ENCODE measurements around the gene LATS2. TPM values are rescaled to one million over a fixed set of nuclear protein-coding genes. Genes with fewer than 3 reads are reported as not detected.

The LATS2 gene
- total RNA-seq, 1 donor from 2014 or later: 48.7 TPM

DNA sequence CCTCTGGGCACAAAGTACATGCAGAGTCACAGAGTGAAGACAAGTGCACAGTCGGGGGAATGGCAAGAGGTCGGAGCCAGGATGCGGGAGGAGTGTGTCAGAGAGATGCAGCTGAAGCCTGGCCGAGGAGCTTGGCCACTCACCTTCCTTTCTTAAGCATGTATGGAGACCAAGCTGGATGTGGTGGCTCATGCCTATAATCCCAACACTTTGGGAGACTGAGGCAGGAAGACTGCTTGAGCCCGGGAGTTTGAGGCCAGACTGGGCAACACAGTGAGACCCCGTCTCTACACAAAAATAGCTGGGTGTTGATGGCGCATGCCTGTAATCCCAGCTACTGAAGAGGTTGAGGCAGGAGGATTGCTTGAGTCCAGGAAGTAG is 67.0 kb downstream of the LATS2 start:
- DNase-seq (ENCODE audit: low spot score): no peak

DNA sequence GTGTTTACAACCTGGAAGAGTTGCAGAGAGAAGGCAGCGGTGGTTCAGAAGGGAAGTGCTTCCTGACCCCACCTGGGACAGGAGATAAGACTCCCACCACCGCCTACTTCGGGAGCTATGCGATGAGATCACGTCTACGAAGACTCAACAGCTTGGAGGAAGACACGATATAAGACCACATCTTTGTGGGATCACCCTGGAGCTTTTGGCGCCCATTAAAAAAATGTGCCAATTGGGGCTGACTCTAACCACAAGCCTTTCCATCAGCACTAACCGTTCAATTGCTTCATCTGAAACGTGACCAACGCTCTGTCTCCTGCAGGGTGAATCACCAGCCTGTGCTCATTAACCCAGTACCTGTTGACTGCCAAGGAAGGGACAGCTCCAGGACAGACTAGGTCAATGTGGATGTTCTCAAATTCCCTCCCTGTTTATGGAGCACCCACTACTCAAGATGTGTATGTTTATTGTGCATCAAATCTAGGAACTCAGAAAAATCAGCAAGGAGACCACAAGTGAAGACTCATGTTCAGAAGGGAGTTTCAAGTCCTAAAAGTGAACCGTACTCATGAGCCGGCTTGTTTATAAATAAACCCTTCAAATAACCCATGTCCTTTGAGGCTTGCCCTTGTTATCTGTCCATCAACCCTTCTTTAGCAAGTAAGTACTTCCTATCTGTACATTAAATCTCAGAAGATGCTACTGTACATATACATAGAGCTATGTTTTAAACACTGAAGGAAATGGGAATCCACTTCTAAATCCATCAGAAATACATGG is 67.5 kb downstream of the LATS2 start:
- DNase-seq (ENCODE audit: low spot score): no peak

DNA sequence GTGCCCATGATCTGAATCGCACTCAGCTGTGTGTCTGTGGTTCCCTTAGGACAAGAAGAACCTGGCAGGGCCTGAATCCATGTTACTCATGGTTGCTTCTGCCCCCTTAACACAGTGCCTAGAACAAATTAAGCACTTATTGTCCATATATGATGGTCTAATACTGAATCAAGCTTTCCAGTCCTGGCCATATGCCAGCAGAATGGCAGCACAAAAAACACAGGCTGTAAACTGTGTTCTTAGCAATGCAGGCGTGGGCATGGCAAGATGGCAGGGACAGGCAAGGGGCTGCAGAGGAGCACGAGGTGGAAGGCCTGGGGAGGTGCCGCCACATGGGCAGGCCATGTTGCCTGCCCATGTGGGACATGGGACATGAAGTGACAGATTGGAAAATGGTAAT is 68.2 kb downstream of the LATS2 start:
- DNase-seq (ENCODE audit: low spot score): no peak

DNA sequence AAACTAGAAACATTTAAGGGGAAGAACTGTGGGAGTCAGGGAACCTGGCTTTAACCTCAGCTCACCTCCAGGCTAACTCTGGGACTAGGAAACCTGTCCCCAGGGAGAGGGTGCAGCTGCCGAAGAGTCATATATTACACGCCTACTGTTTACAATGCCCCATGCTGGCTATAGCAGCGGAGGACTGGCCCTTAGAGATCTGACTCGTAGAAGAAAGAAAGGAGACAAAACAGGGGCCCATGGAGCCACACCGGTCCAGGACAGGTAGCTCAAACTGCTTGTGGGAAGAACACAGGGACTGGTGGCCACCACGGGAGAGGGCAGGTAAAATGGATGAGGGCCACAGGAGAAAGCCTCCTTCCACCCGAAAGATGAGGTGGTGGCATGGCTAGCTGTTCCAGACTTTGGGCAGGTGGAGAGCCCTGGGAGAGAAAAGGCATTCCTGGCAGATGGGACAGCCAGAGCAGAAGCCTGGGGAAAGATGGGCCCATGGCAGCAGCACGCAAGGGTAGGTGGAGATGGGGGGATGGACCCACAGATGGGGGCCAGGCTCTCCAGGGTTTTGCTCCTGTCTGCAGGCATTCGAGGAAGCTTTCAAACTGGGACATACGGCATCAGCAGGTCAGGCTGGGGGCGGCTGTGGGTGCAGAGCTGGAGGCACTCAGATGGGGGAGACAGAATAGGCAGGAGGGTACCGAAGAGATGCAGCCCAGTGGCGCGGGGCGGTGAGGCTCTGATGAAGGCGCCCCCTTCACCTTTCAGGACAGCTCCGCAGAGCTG is 69.5 kb downstream of the LATS2 start:
- DNase-seq (ENCODE audit: low spot score): no peak

DNA sequence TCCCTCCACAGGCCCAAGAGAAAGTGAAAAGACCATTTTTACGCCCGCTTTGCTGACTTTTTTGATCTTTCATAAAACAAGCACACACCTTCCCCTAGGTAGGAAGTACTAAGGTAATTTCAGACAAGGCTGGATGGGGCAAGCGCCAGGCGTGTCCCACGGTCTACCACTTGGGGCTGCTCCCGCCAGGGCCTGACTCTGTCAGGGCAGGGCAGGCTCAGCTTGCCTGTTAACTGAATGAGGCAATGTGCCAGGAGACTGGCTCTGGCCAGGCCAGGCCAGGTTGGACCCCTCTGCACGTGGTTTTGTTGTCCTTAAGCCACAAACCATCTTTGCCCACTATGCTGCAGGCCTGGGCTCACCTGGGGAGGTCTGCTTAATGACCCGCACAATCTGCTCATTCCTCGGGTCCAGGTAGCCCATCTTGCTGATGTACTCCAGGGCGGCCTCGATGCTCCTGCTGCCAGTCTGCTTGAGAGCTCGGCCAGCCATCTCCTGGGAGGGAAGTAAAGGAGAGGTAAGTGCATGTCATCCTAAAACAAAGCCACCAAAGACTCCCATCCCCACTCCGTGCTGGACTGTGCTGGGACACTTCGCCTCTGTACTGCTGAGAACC is 70.4 kb downstream of the LATS2 start:
- no peak for DNase-seq (ENCODE audit: low spot score)

DNA sequence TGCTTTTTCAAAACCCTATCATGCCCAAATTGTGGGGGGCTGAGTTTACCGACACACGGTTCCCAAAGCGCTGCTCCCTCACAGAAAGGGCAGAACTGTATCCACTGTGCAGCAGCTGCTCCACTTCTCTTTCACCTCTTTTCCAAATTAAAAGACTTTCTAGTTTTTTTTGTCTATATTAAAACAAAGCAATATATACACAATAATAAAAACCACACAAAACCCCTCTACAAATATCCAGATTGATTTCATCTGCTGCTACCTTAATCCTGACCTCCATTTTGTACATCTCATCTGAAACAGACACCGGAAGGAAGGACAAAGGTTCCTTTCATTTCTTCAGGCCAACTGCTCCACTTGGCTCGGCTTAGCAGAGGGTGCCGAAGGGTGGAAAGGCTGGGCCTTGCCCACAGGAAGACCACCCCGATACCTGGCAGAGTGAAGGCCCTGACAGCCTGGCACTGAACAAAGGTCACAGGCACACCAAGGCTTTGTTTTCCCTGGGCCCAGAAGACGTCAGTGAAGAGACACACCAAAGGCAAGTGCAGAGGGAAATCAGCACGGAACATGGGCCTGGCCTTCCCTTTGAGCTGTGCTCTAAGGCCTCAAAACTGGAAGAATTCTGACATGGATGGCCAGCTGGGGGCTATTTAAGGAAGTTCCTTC is 71.6 kb downstream of the LATS2 start:
- DNase-seq (ENCODE audit: low spot score): no peak

DNA sequence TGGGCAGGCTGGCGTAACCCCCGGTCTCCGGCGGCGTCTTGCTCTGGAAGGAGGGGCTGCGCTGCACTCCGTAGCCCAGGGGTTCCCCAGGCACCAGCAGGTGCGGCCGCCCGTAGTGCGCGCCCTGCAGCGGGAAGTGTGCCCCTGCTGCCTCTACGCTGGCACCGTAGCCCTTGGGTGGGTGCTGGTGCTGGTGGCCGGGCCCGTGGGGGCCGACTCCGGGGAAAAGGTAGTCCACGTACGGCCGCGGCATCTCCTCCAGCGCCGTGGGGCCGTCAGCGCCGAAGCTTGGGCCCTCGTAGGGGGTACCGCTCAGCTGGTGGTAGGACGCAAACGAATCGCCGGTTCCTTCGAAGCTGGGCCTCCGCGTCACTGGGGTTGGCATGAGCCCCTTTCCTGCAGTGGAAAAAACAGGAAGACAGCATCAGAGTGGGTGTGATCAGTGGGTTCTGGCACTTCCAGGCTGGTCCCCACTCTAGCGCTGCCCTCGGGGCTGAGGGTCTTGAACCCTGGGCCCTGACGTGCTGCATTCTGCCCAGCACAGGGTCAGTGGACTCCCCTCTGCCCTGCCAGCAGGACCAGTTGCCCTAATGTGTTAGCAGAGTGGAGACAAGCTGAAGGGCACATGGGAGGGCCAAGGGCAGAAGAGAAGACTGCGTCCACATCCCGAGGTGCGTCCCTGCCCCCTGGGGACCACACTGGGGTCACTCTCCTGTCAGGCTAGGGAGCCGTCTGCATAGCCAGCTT is 72.3 kb downstream of the LATS2 start:
- DNase-seq (ENCODE audit: low spot score): no peak

DNA sequence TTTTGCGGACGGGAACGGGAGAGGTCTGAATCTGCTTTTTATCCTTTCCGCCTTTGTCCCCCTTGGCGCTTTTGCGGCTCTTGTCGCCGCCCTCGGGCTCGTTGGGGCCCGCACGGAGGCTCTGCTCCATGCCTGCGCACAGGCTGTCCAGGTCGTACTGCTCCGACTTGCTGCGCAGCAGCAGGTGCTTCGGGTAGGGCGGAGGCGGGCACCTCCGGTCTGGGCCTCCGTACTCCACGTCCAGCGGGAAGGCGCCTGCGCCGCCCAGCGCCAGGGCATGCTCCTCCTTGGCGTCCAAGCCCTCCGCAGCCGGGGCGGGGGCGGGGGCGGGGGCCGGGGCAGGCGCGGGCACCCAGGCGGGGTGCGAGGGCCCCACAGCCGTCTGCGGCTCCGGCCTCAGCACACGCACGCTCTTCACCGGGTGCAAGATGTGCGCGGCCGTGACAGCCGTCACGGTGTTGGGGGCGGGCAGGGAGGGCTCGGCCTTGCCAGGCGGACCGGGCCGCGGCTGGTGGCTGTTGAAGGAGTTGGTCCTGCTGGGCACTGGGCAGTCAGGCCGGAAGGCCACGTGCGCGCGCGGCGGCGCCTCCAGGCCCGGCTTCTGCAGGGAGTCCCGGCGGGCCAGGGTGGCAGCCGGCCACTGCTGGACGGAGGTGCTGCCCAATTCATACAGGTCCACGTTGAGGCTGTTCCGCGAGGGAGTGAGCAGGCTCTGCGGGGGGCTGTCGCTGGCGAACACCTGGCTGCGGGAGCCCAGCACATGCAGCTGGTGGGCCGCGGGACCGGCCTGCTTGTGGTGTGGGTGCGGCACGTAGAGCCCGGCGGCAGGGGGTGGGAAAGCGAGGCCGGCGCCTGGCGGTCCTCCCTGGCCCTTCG is 73.1 kb downstream of the LATS2 start:
- DNase-seq (ENCODE audit: low spot score): no peak

DNA sequence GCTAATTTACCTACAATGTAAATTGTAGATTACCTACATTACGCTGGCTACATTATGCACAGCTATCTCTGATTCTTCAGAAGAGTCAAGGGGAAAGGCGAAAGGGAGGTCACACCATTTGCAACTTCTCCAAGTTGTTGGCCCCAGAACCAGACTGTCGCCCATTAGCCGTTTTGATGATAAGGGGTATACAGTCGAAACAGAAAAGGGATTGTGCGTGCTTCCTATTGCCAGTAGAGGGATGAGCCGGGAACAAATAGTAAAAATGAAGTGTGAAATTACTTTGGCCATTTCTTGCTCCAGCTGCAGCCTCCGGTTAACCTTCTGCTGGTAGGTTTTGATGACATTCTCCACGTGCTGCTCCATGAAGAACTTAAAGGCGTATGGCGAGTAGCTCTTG is 73.8 kb downstream of the LATS2 start:
- DNase-seq (ENCODE audit: low spot score): no peak

DNA sequence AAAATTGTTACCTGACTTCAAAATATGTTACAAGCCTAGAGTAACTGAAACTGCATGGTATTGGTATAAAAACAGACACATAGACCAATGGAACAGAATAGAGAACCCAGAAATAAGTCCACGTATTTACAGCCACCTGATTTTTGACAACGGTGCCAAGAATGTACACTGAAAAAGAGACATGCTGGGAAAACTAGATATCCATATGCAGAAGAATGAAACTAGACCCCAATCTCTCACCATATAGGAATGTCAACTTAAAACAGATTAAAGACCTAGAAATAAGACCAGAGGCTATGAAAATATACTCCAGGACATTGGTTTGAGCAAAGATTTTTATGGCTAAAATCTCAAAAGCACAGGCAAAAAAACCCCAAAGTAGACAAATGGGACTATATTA is 76.5 kb downstream of the LATS2 start:
- no peak for DNase-seq (ENCODE audit: low spot score)

DNA sequence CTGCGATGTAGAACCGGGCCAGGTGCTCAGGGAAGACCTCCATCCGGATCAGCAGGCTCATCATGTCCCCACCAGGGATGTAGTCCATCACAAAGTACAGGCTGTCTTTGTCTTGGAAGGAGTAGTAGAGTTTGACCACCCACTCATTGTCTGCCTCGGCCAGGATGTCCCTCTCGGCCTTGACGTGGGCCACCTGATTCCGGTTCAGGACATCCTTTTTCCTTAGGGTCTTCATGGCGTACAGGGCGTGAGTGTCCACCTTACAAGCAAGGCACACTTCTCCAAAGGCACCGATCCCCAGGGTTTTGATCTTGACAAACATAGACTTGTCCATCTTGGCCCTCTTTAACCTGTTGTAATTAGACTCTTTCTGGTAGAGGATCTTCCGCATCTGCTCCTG is 78.0 kb downstream of the LATS2 start:
- DNase-seq (ENCODE audit: low spot score): no peak

DNA sequence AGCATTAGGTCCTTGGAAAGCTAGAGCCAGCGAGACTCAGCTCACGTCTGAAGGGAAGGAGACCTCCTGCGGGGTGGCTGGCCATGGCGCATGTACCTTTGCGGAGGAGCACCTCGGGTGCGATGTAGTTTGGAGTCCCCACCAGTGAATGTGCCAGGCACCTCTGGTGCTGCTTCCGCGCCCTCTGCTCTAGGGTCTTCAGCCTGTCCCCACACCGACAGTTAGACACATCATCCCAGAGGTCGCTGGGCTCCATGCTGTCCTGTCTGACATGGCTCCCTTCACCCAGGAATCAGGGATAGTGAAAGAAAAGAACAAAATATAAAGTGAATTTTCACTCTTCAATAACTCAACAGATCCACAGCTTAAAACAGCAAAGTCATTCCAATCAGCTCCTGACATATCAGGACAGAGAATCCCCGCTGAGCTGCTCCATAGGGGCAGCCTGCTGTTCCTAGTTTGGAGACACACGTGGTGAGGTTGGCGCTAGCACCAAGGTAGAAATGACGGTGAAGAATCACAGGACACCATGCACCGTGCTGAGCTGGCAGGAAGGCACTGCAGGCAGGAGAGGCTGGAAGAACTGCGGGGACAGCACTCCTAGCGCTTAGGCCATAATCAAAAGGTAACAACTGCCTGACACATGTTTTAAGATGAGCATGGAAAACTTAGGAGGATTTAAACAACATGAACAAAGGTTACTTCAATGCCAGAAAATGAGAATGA is 79.9 kb downstream of the LATS2 start:
- peak; percentile 43 for DNase-seq (ENCODE audit: low spot score)

DNA sequence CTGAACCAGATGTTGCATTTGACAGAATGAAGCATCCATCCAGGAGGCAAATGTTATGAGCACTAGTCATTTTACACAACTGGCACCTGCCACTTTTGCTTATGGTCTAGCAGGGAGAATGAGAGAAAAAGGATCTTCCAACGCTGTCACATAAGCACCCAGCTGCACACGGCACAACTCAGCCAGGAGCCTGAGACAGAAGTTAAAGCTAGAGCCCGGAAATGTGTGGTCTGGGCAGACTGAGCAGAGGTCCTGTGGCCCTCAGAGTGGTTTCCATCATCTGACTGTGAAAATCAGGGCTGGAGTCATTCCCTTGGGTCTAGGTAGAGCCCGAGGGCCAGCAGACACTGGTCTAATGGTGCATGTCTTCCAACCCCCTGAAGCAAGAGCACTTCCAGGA is 80.5 kb downstream of the LATS2 start:
- no peak for DNase-seq (ENCODE audit: low spot score)

DNA sequence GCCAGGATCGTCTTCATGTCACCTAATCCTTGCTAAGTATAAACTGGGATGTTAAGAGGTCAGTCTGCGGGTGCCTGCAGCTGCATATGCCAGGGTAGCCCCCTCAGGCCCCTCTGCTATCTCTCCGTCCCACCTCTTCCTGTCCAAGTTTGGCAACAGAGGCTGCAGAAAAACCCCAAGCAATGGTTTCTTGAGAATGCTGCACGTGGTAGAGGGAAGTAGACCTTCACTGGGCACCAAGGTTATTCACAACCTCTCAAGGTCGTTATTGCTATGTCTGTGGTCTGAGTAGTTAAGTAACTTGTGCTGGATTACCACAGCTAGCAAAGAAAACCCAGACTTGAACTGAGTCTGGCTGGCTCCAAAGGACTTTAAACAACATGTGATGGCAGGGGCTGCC is 81.0 kb downstream of the LATS2 start:
- no peak for DNase-seq (ENCODE audit: low spot score)

DNA sequence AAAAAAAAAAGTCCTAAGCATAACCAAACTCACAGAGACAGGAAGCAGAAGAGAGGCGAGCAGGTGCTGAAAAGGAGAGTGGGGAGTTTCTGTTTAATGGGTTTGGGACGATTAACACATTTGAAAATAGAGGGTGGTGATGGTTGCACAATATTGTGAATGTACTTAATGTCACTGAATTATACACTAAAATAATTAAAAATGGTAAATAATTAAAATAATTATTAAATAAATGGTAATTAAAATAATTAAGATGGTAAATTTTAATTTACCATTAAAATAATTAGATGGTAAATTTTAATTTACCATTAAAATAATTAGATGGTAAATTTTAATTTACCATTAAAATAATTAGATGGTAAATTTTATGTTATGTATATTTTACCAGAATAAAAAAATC is 84.0 kb downstream of the LATS2 start:
- no peak for DNase-seq (ENCODE audit: low spot score)

DNA sequence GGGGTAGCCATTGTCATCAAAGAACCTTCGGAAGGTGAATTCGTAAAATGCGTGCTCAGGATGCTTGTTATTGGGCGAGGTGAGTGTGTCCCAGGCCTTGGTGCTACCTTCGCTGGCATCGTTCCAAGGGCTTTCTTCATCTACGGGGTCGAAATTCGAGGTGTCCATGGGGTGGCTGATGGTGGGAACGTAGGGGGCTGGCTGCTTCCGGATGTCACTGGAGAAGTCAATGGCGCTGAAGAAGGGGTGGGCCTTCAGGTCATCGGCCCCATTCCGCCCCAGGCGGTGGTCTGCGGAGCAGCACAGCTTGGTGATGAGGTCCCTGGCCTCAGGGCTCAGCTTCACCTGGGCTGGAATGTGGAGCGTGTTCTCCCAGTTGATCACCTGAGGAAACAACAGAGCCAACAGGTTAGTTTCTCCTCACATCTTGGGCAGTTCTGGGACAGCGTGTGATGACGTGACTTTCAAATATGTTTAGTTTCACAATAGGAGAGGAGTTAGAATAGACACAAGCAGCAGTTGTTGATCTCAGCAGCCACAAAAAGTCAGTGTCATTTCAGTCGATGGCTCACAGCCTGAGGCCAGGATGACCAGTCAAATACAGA is 86.3 kb downstream of the LATS2 start:
- DNase-seq (ENCODE audit: low spot score): peak; percentile 59

DNA sequence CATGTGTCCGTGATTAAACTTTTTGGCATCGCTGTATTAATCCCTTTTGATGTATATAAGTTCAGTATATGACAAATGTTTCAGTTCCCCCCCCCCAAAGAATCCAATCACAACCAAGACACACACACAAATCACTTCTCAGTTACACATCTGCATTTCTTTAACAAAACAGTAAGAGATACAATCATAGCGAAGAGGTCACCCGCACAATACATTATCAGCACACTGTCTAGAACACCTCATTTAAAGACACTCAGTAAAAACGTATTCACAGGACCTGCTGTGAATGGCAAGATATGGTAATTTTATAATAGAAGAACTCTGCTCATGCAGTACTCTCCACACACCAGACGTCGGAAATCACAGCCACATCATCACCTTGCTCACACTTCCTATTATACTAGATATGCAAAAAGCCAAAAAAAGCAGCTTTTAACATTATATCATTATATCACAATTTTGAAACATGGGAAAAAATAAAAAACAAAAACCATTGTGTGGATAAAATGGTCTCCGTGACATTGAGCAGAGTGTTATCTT is 87.4 kb downstream of the LATS2 start:
- DNase-seq (ENCODE audit: low spot score): no peak

DNA sequence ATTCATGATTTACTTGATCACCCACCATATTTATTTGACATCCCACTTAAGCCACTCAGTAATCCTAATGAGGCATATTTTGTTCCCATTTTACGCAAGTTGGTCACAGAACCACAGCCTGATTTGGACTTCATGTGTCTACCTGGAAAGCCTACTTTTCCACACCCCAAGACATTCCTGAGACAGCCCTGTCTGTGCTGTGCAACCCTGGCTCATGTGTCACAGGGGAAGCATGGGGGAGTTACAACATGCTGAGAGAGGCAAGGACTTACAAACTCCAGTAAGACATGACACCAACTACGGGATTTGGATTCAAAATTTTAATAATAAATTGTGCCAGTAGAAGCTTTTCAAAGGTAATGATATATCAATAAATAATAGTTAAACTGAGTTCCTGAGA is 88.7 kb downstream of the LATS2 start:
- DNase-seq (ENCODE audit: low spot score): no peak

DNA sequence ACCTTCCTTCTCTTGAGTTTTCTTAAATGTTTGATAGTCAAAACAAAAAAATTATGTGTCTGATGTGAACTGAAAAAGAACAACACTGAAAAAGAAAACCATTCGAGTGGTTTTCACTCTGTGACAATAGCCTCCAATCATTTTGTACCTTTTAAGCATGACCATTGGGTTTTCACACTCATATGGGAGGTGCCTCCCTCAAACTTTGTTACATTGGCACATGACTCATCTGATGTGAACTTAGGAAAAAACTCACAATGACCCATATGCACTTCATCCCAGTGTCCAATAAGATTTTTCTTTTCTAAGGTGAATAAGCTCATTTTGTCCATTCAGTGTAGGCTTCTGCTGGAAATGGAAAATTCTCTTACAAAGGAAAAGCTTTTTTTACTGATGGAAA is 92.2 kb downstream of the LATS2 start:
- DNase-seq (ENCODE audit: low spot score): no peak
